HEK293 (cell line): ENCODE measurements around the gene ZFP36L1.

ENCODE experiments used
- CTCF ChIA-PET: fragments of 350-600 bp; formaldehyde crosslinking; extraction: SDS; loops from one replicate; lab custom pipeline; 2021; ENCODE audit warnings: antibody characterized with exemption; lab: Yijun Ruan, JAX
- POLR2A ChIA-PET: fragments of 300-600 bp; formaldehyde crosslinking; extraction: SDS; loops from one replicate; lab custom pipeline; 2020; ENCODE audit warnings: antibody characterized with exemption, inconsistent platforms; lab: Yijun Ruan, JAX
- H3K27ac ChIP-seq: fragments of 200-500 bp; sonication (Bioruptor generic); 2 replicates; pipeline ENCODE4 v1.5.1; 2014; ENCODE audit warnings: low read depth, low read length, control low read depth, inconsistent platforms; ENCODE audit errors: extremely low read depth
- H3K36me3 ChIP-seq, 2 experiments: fragments of 200-500 bp in 1 of 2; sonication (Bioruptor generic) in 1 of 2; 1 replicate in 1 of 2; 2 replicates in 1 of 2; pipeline ENCODE4 v1.5.1; 2014 to 2017; ENCODE audit warnings: inconsistent platforms in 2 of 2, low read length in 2 of 2; ENCODE audit not compliant: control insufficient read depth in 2 of 2, insufficient read depth in 1 of 2
- H3K4me1 ChIP-seq: fragments of 200-500 bp; sonication (Bioruptor generic); 2 replicates; pipeline ENCODE4 v1.5.1; 2014; ENCODE audit warnings: mild to moderate bottlenecking, low read length, inconsistent platforms; ENCODE audit not compliant: control insufficient read depth, insufficient read depth
- H3K4me3 ChIP-seq: 2 replicates; pipeline ENCODE4 v1.5.1; 2011; ENCODE audit warnings: low read depth, mild to moderate bottlenecking, control low read depth, low read length, moderate library complexity
- H3K9me3 ChIP-seq: fragments of 200-500 bp; sonication (Bioruptor generic); 2 replicates; pipeline ENCODE4 v1.5.1; 2014; ENCODE audit warnings: low read depth, low read length, inconsistent platforms; ENCODE audit not compliant: control insufficient read depth, insufficient read depth
- CTCF ChIP-seq: fragments of 450-650 bp; formaldehyde crosslinking; IDR thresholded peaks from 2 replicates; pipeline ENCODE4 v1.5.1; 2016; ENCODE audit warnings: missing biosample characterization, missing genetic modification characterization
- EGR2 ChIP-seq: fragments of 450-650 bp; formaldehyde crosslinking; IDR thresholded peaks from 2 replicates; pipeline ENCODE4 v1.5.1; 2016; ENCODE audit warnings: low read depth, missing biosample characterization, missing genetic modification characterization
- GLI4 ChIP-seq: fragments of 450-650 bp; formaldehyde crosslinking; IDR thresholded peaks from 2 replicates; pipeline ENCODE4 v1.5.1; 2016; ENCODE audit warnings: missing biosample characterization, missing genetic modification characterization
- KLF1 ChIP-seq: fragments of 450-650 bp; formaldehyde crosslinking; IDR thresholded peaks from 2 replicates; pipeline ENCODE4 v1.5.1; 2016; ENCODE audit warnings: missing biosample characterization, missing genetic modification characterization
- KLF16 ChIP-seq: fragments of 450-650 bp; formaldehyde crosslinking; IDR thresholded peaks from 2 replicates; pipeline ENCODE4 v1.5.1; 2017; ENCODE audit warnings: missing biosample characterization, missing genetic modification characterization
- SALL2 ChIP-seq: fragments of 450-650 bp; formaldehyde crosslinking; IDR thresholded peaks from 2 replicates; pipeline ENCODE4 v1.5.0; 2017; ENCODE audit warnings: missing biosample characterization, mild to moderate bottlenecking, missing genetic modification characterization, borderline replicate concordance
- SP7 ChIP-seq: fragments of 450-650 bp; formaldehyde crosslinking; IDR thresholded peaks from 2 replicates; pipeline ENCODE4 v1.5.1; 2016; ENCODE audit warnings: missing biosample characterization, missing genetic modification characterization
- WT1 ChIP-seq: fragments of 450-650 bp; formaldehyde crosslinking; IDR thresholded peaks from 2 replicates; pipeline ENCODE4 v1.5.1; 2016; ENCODE audit warnings: missing biosample characterization, missing genetic modification characterization
- ZBTB1 ChIP-seq: fragments of 450-650 bp; formaldehyde crosslinking; IDR thresholded peaks from 2 replicates; pipeline ENCODE4 v1.5.1; 2016; ENCODE audit warnings: missing biosample characterization, missing genetic modification characterization
- ZFHX2 ChIP-seq: fragments of 450-650 bp; formaldehyde crosslinking; conservative IDR thresholded peaks from 2 replicates; pipeline ENCODE4 v1.5.1; 2016; ENCODE audit warnings: missing biosample characterization, missing genetic modification characterization
- ZIC2 ChIP-seq: fragments of 450-650 bp; formaldehyde crosslinking; IDR thresholded peaks from 2 replicates; pipeline ENCODE4 v1.5.1; 2016; ENCODE audit warnings: missing biosample characterization, missing genetic modification characterization
- ZNF266 ChIP-seq: fragments of 450-650 bp; formaldehyde crosslinking; IDR thresholded peaks from 2 replicates; pipeline ENCODE4 v1.5.1; 2016; ENCODE audit warnings: missing biosample characterization, missing genetic modification characterization, low read depth
- ZNF302 ChIP-seq: fragments of 450-650 bp; formaldehyde crosslinking; IDR thresholded peaks from 2 replicates; pipeline ENCODE4 v1.5.1; 2016; ENCODE audit warnings: missing biosample characterization, missing genetic modification characterization, low read depth
- ZNF423 ChIP-seq: fragments of 450-650 bp; formaldehyde crosslinking; IDR thresholded peaks from 2 replicates; pipeline ENCODE4 v1.5.1; 2016; ENCODE audit warnings: missing biosample characterization, missing genetic modification characterization
- ZNF449 ChIP-seq: fragments of 450-650 bp; formaldehyde crosslinking; IDR thresholded peaks from 2 replicates; pipeline ENCODE4 v1.5.1; 2017; ENCODE audit warnings: missing biosample characterization, mild to moderate bottlenecking, missing genetic modification characterization, moderate library complexity
- ZNF555 ChIP-seq: fragments of 450-650 bp; formaldehyde crosslinking; conservative IDR thresholded peaks from 2 replicates; pipeline ENCODE4 v1.5.1; 2017; ENCODE audit warnings: missing biosample characterization, mild to moderate bottlenecking, missing genetic modification characterization, inconsistent platforms
- ZNF645 ChIP-seq: fragments of 450-650 bp; formaldehyde crosslinking; IDR thresholded peaks from 2 replicates; pipeline ENCODE4; 2016; ENCODE audit warnings: missing biosample characterization, missing genetic modification characterization
- ZNF677 ChIP-seq: fragments of 450-650 bp; IDR thresholded peaks from 2 replicates; pipeline ENCODE4 v1.5.0; 2018; ENCODE audit warnings: missing biosample characterization, mild to moderate bottlenecking, missing genetic modification characterization, moderate library complexity
- ZNF707 ChIP-seq: fragments of 450-650 bp; formaldehyde crosslinking; IDR thresholded peaks from 2 replicates; pipeline ENCODE4 v1.5.1; 2016; ENCODE audit warnings: missing biosample characterization, missing genetic modification characterization
- ZNF776 ChIP-seq: fragments of 450-650 bp; formaldehyde crosslinking; IDR thresholded peaks from 2 replicates; pipeline ENCODE4 v1.5.0; 2017; ENCODE audit warnings: missing biosample characterization, missing genetic modification characterization, borderline replicate concordance
- ZSCAN4 ChIP-seq: fragments of 450-650 bp; formaldehyde crosslinking; IDR thresholded peaks from 2 replicates; pipeline ENCODE4 v1.5.1; 2017; ENCODE audit warnings: missing biosample characterization, missing genetic modification characterization

The ZFP36L1 gene

GRCh38 chr14:68759937-68760336 lies 32.9 kb downstream of the ZFP36L1 start:
- CTCF ChIA-PET: no interaction called here
- H3K36me3 ChIP-seq: no peaks in the 10 kb centered on the region
- POLR2A ChIA-PET: no interaction called here

GRCh38 chr14:68759017-68759560 lies 33.8 kb downstream of the ZFP36L1 start:
- Histone ChIP-seq H3K9me3 (no peaks in the 10 kb centered on the region), H3K27ac (no peak overlapping the region), H3K4me1 (peaks cover 8% of the 10 kb centered on the region), H3K4me3 (no peak overlapping the region), H3K36me3 (no peaks in the 10 kb centered on the region)
- POLR2A ChIA-PET: no interaction called here
- no peak for TF ChIP-seq ZNF555 (tag by site-specific recombination)
- TF ChIP-seq ZNF266: no peak
- TF ChIP-seq SP7 (tag by site-specific recombination): no peak
- no peak for TF ChIP-seq WT1 (tag by site-specific recombination)
- CTCF ChIA-PET: interaction anchor here (0.6 kb wide), 1 partner anchor 13 kb away, joined by 5 read pairs; no protein-coding TSS in a partner anchor

More at GRCh38 chr14:68759937-68760336, 32.9 kb downstream of the ZFP36L1 start:
- no peaks in the 10 kb centered on the region for H3K9me3 ChIP-seq
- no peak for TF ChIP-seq CTCF (tag by site-specific recombination)
- TF ChIP-seq SALL2 (tag by site-specific recombination): no peak
- no peak for TF ChIP-seq ZNF776
- TF ChIP-seq ZNF449 (tag by site-specific recombination): no peak
- TF ChIP-seq EGR2: peak; percentile 83
- no peak for TF ChIP-seq ZNF302 (tag by site-specific recombination)
- TF ChIP-seq ZBTB1 (tag by site-specific recombination): no peak
- no peak for TF ChIP-seq GLI4 (tag by site-specific recombination)
- TF ChIP-seq ZFHX2 (tag by site-specific recombination): peak; percentile 73
- no peak for TF ChIP-seq ZNF677 (tag by site-specific recombination)
- no peak for TF ChIP-seq ZNF423 (tag by site-specific recombination)
- no peak for TF ChIP-seq KLF16
- no peak for TF ChIP-seq ZNF707 (tag by site-specific recombination)
- TF ChIP-seq KLF1 (tag by site-specific recombination): no peak
- TF ChIP-seq ZNF645 (tag by site-specific recombination): no peak
- TF ChIP-seq, all 188 proteins: peak for 2
- H3K27ac ChIP-seq: no peak overlapping the region
- H3K4me1 ChIP-seq: peaks cover 8% of the 10 kb centered on the region
- no peak overlapping the region for H3K4me3 ChIP-seq

- TF ChIP-seq ZSCAN4 (tag by site-specific recombination) (no peak), ZIC2 (tag by site-specific recombination) (0 out of 2 replicates have a peak, but pooled peaks have one; percentile 16)
- Histone ChIP-seq H3K4me1 (peaks cover 7% of the 10 kb centered on the region), H3K9me3 (no peaks in the 10 kb centered on the region), H3K36me3 (no peaks in the 10 kb centered on the region), H3K27ac (no peak overlapping the region), H3K4me3 (no peak overlapping the region)
- ChIA-PET POLR2A (no interaction called here), CTCF (interaction anchor here (0.7 kb wide), 1 partner anchor 814 kb away, joined by 3 read pairs; no protein-coding TSS in a partner anchor)
Measured at GRCh38 chr14:68758301-68758700, 34.6 kb downstream of the ZFP36L1 start.
